Fibroblast of lung (primary cell): ENCODE measurements around the gene HDAC4. TPM values are rescaled to one million over a fixed set of nuclear protein-coding genes. Genes with fewer than 3 reads are reported as not detected.

Experiments
- DNase-seq, 2 donors: peaks; one replicate each; pipeline versions ENCODE4 v3.0.0 to v3.0.0-alpha.2; 2010; ENCODE audit warnings: low read depth in 2 of 2
- H2AFZ ChIP-seq: 2 replicates; pipeline ENCODE4 v1.5.1; 2012; ENCODE audit warnings: low read length, control low read depth, inconsistent platforms
- H3K27ac ChIP-seq: 2 replicates; pipeline ENCODE4 v1.5.1; 2011; ENCODE audit warnings: low read length, control low read depth; ENCODE audit not compliant: insufficient read depth
- H3K27me3 ChIP-seq: 2 replicates; pipeline ENCODE4 v1.5.1; 2011; ENCODE audit warnings: mild to moderate bottlenecking, low read length; ENCODE audit not compliant: control insufficient read depth, insufficient read depth
- H3K36me3 ChIP-seq: 2 replicates; pipeline ENCODE4 v1.5.1; 2011; ENCODE audit warnings: low read length; ENCODE audit not compliant: control insufficient read depth, insufficient read depth
- H3K4me1 ChIP-seq: 2 replicates; pipeline ENCODE4 v1.5.1; 2011; ENCODE audit warnings: low read length; ENCODE audit not compliant: control insufficient read depth, insufficient read depth; ENCODE audit errors: extremely low read depth
- H3K4me2 ChIP-seq: 2 replicates; pipeline ENCODE4 v1.5.1; 2011; ENCODE audit warnings: low read length, control low read depth; ENCODE audit not compliant: insufficient read depth; ENCODE audit errors: extremely low read depth
- H3K4me3 ChIP-seq, 4 experiments: fragments of 200-600 bp in 1 of 4; sonication (generic) in 1 of 4; replicated peaks in 1 of 4; 2 replicates each; pipeline ENCODE4 v1.5.1; 2011 to 2016; ENCODE audit warnings: low read length in 4 of 4, low read depth in 3 of 4, mild to moderate bottlenecking in 3 of 4, control low read depth in 2 of 4, inconsistent platforms in 1 of 4, mixed read lengths in 1 of 4; ENCODE audit not compliant: insufficient read depth in 1 of 4; ENCODE audit errors: control extremely low read depth in 1 of 4
- H3K79me2 ChIP-seq: 2 replicates; pipeline ENCODE4 v1.5.1; 2012; ENCODE audit warnings: mild to moderate bottlenecking, low read length, inconsistent platforms; ENCODE audit not compliant: control insufficient read depth, insufficient read depth
- H3K9ac ChIP-seq: 2 replicates; pipeline ENCODE4 v1.5.1; 2011; ENCODE audit warnings: mild to moderate bottlenecking, low read length, control low read depth; ENCODE audit not compliant: insufficient read depth
- H3K9me3 ChIP-seq: 2 replicates; pipeline ENCODE4 v1.5.1; 2012; ENCODE audit warnings: low read depth, low read length; ENCODE audit not compliant: control insufficient read depth, insufficient read depth
- H4K20me1 ChIP-seq: 2 replicates; pipeline ENCODE4 v1.5.1; 2011; ENCODE audit warnings: low read length; ENCODE audit not compliant: control insufficient read depth, insufficient read depth; ENCODE audit errors: extremely low read depth
- EZH2 ChIP-seq: IDR thresholded peaks from 2 replicates; pipeline ENCODE4 v1.5.1; 2012; ENCODE audit warnings: low read length, control low read depth, mild to moderate bottlenecking; ENCODE audit errors: missing control alignments
- polyA plus RNA-seq, 2 donors: library from polyadenylated mRNA; depleted of rRNA in 1 of 2; stranded (reverse) in 1 of 2; unstranded in 1 of 2; fragments of >200 nt; gene quantifications; 2 replicates each; pipeline ENCODE4 v1.2.1, GENCODE V29; 2011 to 2012; ENCODE audit warnings: missing spikeins in 1 of 2
- total RNA-seq: library from RNA; depleted of rRNA; stranded (reverse); fragments of >200 nt; gene quantifications from 2 replicates; pipeline ENCODE4 v1.2.1, GENCODE V29; 2014
- TF ChIP-seq, protein P1 (sequence below), 2 donors: IDR thresholded peaks in 1 of 2; conservative IDR thresholded peaks in 1 of 2; 1 replicate in 1 of 2; 2 replicates in 1 of 2; pipeline ENCODE4 v1.5.1; 2011 to 2012; ENCODE audit warnings: low read length in 2 of 2, control low read depth in 1 of 2, inconsistent platforms in 1 of 2, low read depth in 1 of 2, mild to moderate bottlenecking in 1 of 2

Gene HDAC4
- total and polyA plus RNA-seq, 2 donors (not counting 1 experiment from before 2014, with no cell fraction given): 7.4 to 19.8 TPM

DNA sequence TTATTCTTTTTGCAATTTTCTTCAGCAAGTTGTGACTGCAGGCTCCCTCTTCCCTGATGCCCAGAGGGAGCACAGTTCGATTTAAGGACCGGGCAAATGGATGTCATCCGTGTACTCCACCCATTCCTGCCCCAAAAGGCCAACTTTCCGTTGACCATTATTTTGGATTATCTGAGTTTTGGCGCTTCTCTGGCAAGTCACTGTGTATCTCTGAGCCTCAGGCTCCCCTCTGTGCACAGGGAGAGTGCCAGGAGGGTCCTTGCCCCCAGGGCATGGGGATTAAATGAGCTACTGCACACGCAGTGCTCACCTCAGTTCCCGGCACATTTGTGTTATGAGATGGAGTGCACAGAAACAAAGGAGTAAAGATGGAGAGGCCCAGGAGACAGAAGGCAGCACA lies 41.4 kb upstream of the HDAC4 start:
- no peak for DNase-seq

GRCh38 chr2:239441261-239442078 lies 40.6 kb upstream of the HDAC4 start:
- DNase-seq: peak; percentile 12 to 17
- Histone ChIP-seq H3K9ac (no peak overlapping the region), H3K4me1 (no peaks in the 10 kb centered on the region), H3K79me2 (no peaks in the 10 kb centered on the region), H3K27ac (no peak overlapping the region), H3K36me3 (no peaks in the 10 kb centered on the region), H4K20me1 (no peaks in the 10 kb centered on the region), H3K4me2 (peak overlapping the region; percentile 66), H3K27me3 (no peaks in the 10 kb centered on the region), H3K4me3 (peak overlapping the region in 1 of 4 experiments; percentile 27), H2AFZ (peak overlapping the region; percentile 60), H3K9me3 (no peaks in the 10 kb centered on the region)
- no peak for TF ChIP-seq EZH2
- TF ChIP-seq, protein P1, sequence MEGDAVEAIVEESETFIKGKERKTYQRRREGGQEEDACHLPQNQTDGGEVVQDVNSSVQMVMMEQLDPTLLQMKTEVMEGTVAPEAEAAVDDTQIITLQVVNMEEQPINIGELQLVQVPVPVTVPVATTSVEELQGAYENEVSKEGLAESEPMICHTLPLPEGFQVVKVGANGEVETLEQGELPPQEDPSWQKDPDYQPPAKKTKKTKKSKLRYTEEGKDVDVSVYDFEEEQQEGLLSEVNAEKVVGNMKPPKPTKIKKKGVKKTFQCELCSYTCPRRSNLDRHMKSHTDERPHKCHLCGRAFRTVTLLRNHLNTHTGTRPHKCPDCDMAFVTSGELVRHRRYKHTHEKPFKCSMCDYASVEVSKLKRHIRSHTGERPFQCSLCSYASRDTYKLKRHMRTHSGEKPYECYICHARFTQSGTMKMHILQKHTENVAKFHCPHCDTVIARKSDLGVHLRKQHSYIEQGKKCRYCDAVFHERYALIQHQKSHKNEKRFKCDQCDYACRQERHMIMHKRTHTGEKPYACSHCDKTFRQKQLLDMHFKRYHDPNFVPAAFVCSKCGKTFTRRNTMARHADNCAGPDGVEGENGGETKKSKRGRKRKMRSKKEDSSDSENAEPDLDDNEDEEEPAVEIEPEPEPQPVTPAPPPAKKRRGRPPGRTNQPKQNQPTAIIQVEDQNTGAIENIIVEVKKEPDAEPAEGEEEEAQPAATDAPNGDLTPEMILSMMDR (conservative IDR thresholded peaks at IDR 0.05 in 1 of 2, IDR thresholded peaks at IDR 0.05 in 1 of 2; ENCODE audit: low read depth in 1 of 2, low read length in 2 of 2): no peak

More for the DNA sequence above, 41.4 kb upstream of the HDAC4 start:
- Histone ChIP-seq H3K36me3 (no peaks in the 10 kb centered on the region), H3K4me3 (no peak overlapping the region), H3K9me3 (no peaks in the 10 kb centered on the region), H2AFZ (no peak overlapping the region), H3K4me2 (no peak overlapping the region), H3K4me1 (no peaks in the 10 kb centered on the region), H4K20me1 (no peaks in the 10 kb centered on the region), H3K27ac (no peak overlapping the region), H3K79me2 (no peaks in the 10 kb centered on the region), H3K9ac (no peak overlapping the region), H3K27me3 (no peaks in the 10 kb centered on the region)
- no peak for TF ChIP-seq EZH2
- TF ChIP-seq, protein P1 (conservative IDR thresholded peaks at IDR 0.05 in 1 of 2, IDR thresholded peaks at IDR 0.05 in 1 of 2; ENCODE audit: low read depth in 1 of 2, low read length in 2 of 2): no peak

- peak in 1 of 2 donors; percentile 15 for DNase-seq
- H3K9ac ChIP-seq: no peak overlapping the region
- H3K4me1 ChIP-seq: no peaks in the 10 kb centered on the region
- H3K79me2 ChIP-seq: no peaks in the 10 kb centered on the region
- no peak overlapping the region for H3K27ac ChIP-seq
- no peaks in the 10 kb centered on the region for H3K36me3 ChIP-seq
- H3K27me3 ChIP-seq: no peaks in the 10 kb centered on the region
- no peaks in the 10 kb centered on the region for H3K9me3 ChIP-seq
- H3K4me2 ChIP-seq: peak overlapping the region; percentile 69
- peak overlapping the region in 2 of 4 experiments; percentile 7 to 27 for H3K4me3 ChIP-seq
- peak overlapping the region; percentile 61 for H2AFZ ChIP-seq
- TF ChIP-seq, protein P1 (conservative IDR thresholded peaks at IDR 0.05 in 1 of 2, IDR thresholded peaks at IDR 0.05 in 1 of 2; ENCODE audit: low read depth in 1 of 2, low read length in 2 of 2): no peak
- no peak for TF ChIP-seq EZH2
- no peaks in the 10 kb centered on the region for H4K20me1 ChIP-seq
Observed at GRCh38 chr2:239440511-239440959, 39.7 kb upstream of the HDAC4 start.
